ENCODE data around the gene USP26.

- no peak for TF ChIP-seq CTCF (IDR thresholded peaks at IDR 0.05)
- no peak for TF ChIP-seq POLR2A (IDR thresholded peaks at IDR 0.05)
Observed at GRCh38 chrX:133005616-133006015, 91.3 kb downstream of the USP26 start.
